GM18508 (cell line): ENCODE measurements around the gene LSM2.

Experiments used
- ATAC-seq: cut with Tn5 transposase; IDR thresholded peaks from one replicate; pipeline ENCODE4 v1.9.1; 2021; ENCODE audit warnings: moderate number of reproducible peaks; ENCODE audit not compliant: insufficient read depth, unreplicated experiment

LSM2 gene

DNA sequence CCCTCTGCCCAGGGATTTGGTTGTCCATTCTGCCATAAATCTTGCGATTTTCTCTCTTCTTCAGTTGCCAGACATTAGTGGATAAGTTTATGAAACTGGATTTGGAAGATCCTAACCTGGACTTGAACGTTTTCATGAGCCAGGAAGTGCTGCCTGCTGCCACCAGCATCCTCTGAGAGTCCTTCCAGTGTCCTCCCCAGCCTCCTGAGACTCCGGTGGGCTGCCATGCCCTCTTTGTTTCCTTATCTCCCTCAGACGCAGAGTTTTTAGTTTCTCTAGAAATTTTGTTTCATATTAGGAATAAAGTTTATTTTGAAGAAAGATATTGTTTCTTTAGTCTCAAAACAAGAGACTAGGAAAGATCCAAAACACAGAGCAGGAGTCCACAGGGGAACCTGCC lies 44.4 kb downstream of the LSM2 start, which contains the start of gene SAPCD1:
TSS of gene SAPCD1 (plus strand) at position 301 of the 400 bp plus-strand sequence. CDS start 399 bp downstream, outside the sequence.
- ATAC-seq = no peak

DNA sequence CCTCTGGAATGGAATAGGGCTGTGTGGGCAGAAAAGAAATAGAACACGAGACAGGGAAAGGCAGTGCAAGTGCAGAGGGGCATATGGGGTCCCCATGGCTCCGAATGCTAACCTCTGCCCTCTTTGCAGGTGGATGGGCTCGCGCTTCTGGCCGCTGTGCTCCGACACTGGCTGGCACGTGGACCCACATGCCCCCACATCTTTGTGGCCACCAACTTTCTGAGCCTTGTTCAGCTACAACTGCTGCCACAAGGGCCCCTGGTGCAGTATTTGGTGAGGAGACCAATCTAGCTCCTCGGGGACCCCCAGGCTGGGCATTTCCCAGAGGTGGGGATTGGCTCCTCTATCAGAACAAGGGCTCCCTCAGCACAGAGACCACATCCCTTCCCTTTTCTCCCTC lies 45.4 kb downstream of the LSM2 start:
- ATAC-seq = no peak

DNA sequence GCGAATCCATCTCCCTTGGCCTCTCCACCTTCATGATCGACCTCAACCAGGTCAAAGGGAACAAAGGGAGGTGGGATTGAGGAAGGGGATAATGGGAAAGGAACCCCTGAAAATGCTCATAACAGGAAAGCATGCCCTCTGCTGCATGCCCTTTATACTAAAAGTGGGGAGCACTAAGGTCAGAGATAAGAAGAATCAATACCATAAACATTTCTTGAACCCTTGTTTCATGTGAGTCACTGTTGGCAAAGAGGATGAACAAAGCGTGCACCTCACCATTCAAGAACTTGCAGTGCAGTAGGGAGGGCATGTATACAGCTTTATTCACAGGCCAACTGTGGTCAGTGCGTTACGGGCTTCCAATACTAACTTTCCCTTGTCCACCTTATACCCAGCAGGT lies 46.0 kb downstream of the LSM2 start:
- no peak for ATAC-seq

DNA sequence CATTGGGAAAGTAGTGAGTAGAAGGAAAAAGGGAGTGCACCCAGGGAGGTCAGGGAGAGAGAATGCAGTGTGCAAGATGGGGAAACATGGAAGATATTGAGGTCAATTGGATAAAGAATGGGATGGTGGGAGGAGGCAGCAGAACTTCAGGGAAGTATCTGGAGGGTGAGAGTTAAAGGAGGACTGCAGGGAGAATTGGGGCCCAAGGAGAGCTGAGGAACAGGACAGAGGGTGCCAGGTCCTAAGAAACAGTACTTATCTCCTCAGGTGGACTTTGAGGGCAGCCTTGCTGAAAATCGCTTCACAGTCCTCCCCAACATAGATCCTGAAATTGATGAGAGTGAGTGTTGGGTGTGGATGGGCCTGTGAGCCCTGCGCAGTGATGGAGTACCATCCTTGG lies 48.5 kb downstream of the LSM2 start:
- no peak for ATAC-seq

DNA sequence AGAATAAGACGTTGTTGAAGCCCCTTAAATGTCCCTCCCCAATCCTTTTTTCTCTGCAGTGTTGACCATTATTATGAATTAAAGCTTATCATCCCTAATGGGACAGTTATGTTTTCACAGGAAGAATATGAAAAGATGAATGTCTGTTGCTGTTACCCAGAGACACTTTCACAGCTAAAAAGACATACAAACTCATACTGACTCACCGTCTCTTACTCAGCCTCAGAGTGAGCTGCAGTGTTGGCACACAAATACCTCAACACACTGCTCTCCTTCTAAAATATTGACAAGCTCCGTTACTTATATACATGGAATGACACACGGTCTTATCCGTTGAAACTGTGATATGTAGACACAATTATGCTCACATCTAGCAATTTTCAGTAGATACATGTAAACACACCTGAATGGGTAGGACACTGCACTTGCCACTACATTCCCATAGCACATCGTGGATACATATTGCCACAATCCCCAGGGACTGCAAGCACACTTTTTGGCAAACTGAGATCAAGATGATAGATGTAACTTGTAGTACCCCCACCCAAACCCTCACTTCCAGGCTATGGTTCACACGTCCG lies 53.9 kb downstream of the LSM2 start:
- ATAC-seq = no peak

DNA sequence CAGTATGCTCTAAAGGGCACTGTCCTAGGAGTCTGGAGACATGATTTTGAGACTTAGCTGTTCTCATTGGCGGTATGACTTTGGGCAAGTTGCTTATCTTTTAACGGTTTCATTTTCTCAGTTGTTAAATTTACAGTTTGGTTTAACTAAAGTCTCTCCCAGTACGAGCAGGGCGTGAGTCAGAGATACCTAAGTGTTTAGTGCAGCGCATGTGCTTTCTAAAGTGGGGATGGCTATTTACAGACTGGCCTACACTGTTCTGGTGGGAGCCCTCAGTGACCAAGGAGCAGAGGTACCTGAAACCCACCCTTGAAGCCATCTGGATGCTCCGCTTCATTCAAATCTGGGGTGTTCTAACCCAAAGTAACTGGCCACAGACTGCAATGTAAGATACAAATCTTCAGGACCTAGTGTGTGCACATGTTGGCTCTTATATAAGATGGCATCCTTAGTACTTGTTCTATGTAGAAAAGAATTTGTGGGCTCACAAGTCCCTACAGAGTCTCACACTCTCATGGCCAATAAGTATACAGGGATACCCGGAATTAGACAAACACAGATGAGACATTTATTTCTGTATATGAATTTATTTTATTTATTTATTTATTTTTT lies 56.2 kb downstream of the LSM2 start:
- ATAC-seq = no peak

DNA sequence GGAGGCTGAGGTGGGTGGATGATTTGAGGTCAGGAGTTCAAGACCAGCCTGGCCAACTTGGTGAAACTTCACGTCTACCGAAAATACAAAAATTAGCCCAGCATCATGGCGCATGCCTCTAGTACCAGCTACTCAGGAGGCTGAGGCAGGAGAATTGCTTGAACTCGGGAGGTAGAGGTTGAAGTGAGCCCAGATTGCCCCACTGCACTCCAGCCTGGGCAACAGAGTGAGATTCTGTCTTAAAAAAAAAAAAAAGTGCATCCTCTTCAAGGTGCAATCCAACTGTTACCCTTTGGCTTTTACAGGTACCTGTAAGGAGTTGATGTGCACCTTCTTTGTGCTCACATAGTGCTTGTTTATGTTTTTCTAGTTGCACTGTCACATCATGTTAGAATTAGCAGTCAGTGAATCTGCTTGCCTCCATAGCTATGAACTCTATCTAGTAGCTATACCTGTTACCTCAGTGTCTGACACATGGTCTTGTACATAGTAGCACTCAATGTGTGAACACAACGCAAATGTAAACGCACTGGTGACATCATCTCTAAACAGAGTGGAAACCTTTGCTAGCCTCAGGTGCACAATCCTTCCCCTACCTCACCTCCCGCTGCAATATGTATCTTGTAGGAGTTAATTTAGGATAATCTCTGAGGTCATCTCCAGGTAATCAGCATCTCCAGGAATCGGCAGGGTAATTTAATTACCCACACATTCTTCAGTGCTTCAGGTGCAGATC lies 57.3 kb downstream of the LSM2 start:
- no peak for ATAC-seq
